ENCODE data around the gene IFI35. TPM values are rescaled to one million over a fixed set of nuclear protein-coding genes. Genes with fewer than 3 reads are reported as not detected.
"Not testable (repeated sequence)": the region's sequence is repeated elsewhere in the genome, so short reads cannot be mapped to it uniquely, and the experiment has no call there.

The IFI35 gene
- total RNA-seq, 1 experiment from 2014 or later: 98.6 TPM

DNA sequence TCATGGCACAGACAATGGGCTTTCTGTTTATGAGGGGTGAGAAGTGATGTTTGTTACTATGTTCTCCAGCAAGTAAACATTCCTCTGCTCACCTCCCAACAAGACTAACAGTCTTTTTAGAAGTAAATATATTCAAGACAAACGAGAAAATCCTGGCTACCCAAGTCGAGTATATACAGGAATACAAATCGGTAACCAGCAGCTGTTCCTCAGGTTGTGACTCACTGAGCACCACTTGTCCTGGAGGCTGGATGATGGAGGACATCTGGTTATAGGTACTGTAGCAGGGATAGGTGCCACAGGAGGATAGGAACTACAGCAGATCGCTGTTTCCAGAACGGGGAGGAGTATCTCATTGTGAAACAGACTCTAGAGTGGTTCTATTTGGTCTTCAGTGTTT is 13.7 kb upstream of the IFI35 start:
- CTCF ChIA-PET: no interaction called here
- Mint-ChIP-seq H3K4me3 (ENCODE audit: low read depth, unreplicated experiment) (no peak overlapping the region), H3K9me3 (ENCODE audit: low read depth, unreplicated experiment) (no peaks in the 10 kb centered on the region), H3K36me3 (ENCODE audit: insufficient read depth, unreplicated experiment) (peaks cover 77% of the 10 kb centered on the region), H3K4me1 (ENCODE audit: low read depth, unreplicated experiment) (peaks cover 17% of the 10 kb centered on the region), H3K27me3 (ENCODE audit: unreplicated experiment) (no peaks in the 10 kb centered on the region), H3K27ac (ENCODE audit: unreplicated experiment) (no peak overlapping the region)
- intact Hi-C loops (cut with micrococcal nuclease; ENCODE audit: unreplicated experiment): no loop called here
- DNase-seq: no peak
- no peak for TF ChIP-seq CTCF (IDR thresholded peaks at IDR 0.05; ENCODE audit: unreplicated experiment)
- no TSS peak for BruUV-seq (replicated peaks)

- DNase-seq; H3K4me3 Mint-ChIP-seq (ENCODE audit: low read depth, unreplicated experiment); BruUV-seq (replicated peaks); H3K27ac Mint-ChIP-seq (ENCODE audit: unreplicated experiment); H3K27me3 Mint-ChIP-seq (ENCODE audit: unreplicated experiment); intact Hi-C loops (cut with micrococcal nuclease; ENCODE audit: unreplicated experiment); H3K9me3 Mint-ChIP-seq (ENCODE audit: low read depth, unreplicated experiment): not testable (repeated sequence)
- Mint-ChIP-seq H3K36me3 (ENCODE audit: insufficient read depth, unreplicated experiment) (peaks cover 77% of the 10 kb centered on the region), H3K4me1 (ENCODE audit: low read depth, unreplicated experiment) (peaks cover 21% of the 10 kb centered on the region)
- CTCF ChIA-PET: interaction anchor here (0.6 kb wide), 1 partner anchor 97 kb away, joined by 5 read pairs; no protein-coding TSS in a partner anchor
These were observed 12.7 kb upstream of the IFI35 start for GRCh38 chr17:42993913-42994312.

DNA sequence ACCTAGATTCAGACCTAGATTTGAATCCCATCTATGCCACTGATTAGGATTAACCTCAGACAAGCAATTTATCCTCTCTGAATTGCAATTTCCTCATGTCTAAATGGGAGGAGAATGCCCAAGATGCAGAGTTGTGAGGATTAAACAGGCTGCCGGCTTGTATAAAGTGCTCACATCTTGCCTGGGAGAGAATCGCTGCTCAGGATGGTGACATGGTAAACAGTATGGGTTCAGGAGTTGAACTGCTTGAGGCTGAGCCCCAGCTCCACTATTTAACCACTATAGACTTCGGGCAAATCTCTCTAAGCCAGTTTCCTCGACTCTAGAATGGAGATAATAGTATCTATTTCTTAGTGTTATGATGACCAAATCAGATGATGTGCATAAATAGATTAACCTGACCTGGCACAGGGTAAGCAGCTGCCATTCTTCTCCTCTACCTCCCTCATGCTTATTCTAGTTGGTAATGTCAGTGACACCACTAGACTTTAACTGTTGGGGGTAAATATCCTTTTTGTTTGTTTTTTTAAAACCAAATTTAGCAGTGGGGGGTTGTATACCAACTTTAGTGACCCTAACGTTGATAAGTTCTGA is 9.1 kb upstream of the IFI35 start:
- CTCF ChIA-PET: interaction anchor here (0.6 to 2.2 kb wide), 28 partner anchors 9 to 483 kb away, joined by 3 to 16 read pairs (median 4); partner anchors contain the start of genes AARSD1, AOC3, BECN1 and BRCA1
- BruUV-seq (replicated peaks): no TSS peak
- Mint-ChIP-seq H3K4me3 (ENCODE audit: low read depth, unreplicated experiment) (peak overlapping the region; percentile 99), H3K36me3 (ENCODE audit: insufficient read depth, unreplicated experiment) (peaks cover 85% of the 10 kb centered on the region), H3K4me1 (ENCODE audit: low read depth, unreplicated experiment) (peaks cover 19% of the 10 kb centered on the region), H3K27me3 (ENCODE audit: unreplicated experiment) (no peaks in the 10 kb centered on the region), H3K27ac (ENCODE audit: unreplicated experiment) (peak overlapping the region; percentile 100), H3K9me3 (ENCODE audit: low read depth, unreplicated experiment) (no peaks in the 10 kb centered on the region)
- TF ChIP-seq CTCF (IDR thresholded peaks at IDR 0.05; ENCODE audit: unreplicated experiment): no peak
- DNase-seq: no peak
- intact Hi-C loops (cut with micrococcal nuclease; ENCODE audit: unreplicated experiment): no loop called here

DNA sequence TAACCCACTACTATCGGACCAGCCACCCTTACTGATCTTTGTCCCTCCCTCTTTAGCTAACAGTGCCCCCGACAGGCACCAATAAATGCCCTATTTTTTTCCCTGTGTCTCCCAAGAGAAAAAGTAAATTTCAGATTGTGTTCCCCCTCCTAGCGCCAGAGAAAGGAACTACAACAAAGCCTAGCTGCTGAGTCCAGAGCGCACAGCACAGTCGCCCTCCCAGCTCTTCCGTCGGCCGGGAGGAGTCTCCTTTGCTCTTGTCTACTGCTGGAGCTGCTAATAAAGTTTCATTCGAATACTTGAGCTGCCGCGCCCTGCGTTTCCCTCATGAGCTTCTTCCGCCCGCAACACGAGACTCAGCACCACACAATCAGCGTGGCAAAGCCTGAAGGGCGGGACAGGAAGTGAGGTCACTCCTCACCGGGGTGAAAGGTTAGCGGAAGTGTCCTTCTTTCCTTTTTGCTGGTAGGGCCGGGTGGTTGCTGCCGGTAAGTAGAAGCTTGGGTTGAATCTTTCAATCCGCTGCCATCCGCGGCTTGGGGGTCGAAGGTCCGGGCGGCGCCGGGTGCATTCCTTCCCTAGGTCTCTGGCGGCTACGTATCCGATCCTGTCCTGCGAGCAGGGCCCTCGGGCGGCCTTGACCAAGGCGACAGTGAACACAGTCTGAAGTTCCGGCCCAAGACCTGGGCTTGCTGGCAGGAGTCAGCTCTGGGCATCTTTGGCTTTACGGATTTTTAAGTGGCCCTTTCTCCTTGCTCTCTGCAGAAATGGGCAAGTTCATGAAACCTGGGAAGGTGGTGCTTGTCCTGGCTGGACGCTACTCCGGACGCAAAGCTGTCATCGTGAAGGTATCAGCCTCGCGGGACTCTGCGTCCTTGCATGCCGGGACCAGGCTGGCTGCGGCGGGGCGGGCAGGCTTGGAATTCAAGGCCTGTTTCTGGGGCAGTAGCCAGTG is 8.3 kb upstream of the IFI35 start, which contains the start of gene RPL27:
TSS of gene RPL27 (plus strand) at position 436 of the 955 bp plus-strand sequence. CDS start at position 768, 332 bp downstream.
- Mint-ChIP-seq H3K9me3 (ENCODE audit: low read depth, unreplicated experiment) (no peaks in the 10 kb centered on the region), H3K36me3 (ENCODE audit: insufficient read depth, unreplicated experiment) (peaks cover 87% of the 10 kb centered on the region), H3K4me3 (ENCODE audit: low read depth, unreplicated experiment) (peak within 1 kb of the TSS; percentile 99), H3K27ac (ENCODE audit: unreplicated experiment) (peak within 1 kb of the TSS; percentile 100), H3K27me3 (ENCODE audit: unreplicated experiment) (no peaks in the 10 kb centered on the region), H3K4me1 (ENCODE audit: low read depth, unreplicated experiment) (peaks cover 19% of the 10 kb centered on the region)
- BruUV-seq (replicated peaks): TSS peak; percentile 77
- intact Hi-C loops (cut with micrococcal nuclease; ENCODE audit: unreplicated experiment): loop anchor here (1.0 kb wide), 1 partner anchor 14 kb away; no protein-coding TSS in a partner anchor
- peak; percentile 96 for TF ChIP-seq CTCF (IDR thresholded peaks at IDR 0.05; ENCODE audit: unreplicated experiment)
- CTCF ChIA-PET: interaction anchor here (0.6 to 2.2 kb wide), 25 partner anchors 8 to 420 kb away, joined by 3 to 16 read pairs (median 4); partner anchors contain the start of genes AARSD1, BECN1, BRCA1 and IFI35
- peak; percentile 99 for DNase-seq

All from Calu3 (cell line).